Karpas-422 (cell line): Measurements from ENCODE around the gene HOXB6. TPM values are rescaled to one million over a fixed set of nuclear protein-coding genes. Genes with fewer than 3 reads are reported as not detected.

ENCODE experiments used
- DNase-seq: peaks from one replicate; pipeline ENCODE4 v3.0.0-alpha.2; 2015
- H2AFZ ChIP-seq: fragments of 200-600 bp; sonication (generic); 2 replicates; pipeline ENCODE4 v1.6.1; 2014; ENCODE audit warnings: antibody characterized with exemption, low read length, mixed read lengths
- H3K27ac ChIP-seq: fragments of 200-600 bp; sonication (generic); 2 replicates; pipeline ENCODE4 v1.5.1; 2014; ENCODE audit warnings: mild to moderate bottlenecking, low read length, moderate library complexity
- H3K27me3 ChIP-seq: fragments of 200-600 bp; sonication (generic); 2 replicates; pipeline ENCODE4 v1.6.1; 2014; ENCODE audit warnings: low read length, mixed read lengths
- H3K36me3 ChIP-seq: fragments of 200-600 bp; sonication (generic); 2 replicates; pipeline ENCODE4 v1.6.1; 2014; ENCODE audit warnings: low read length, mixed read lengths; ENCODE audit not compliant: insufficient read depth
- H3K4me1 ChIP-seq: fragments of 200-600 bp; sonication (generic); 2 replicates; pipeline ENCODE4 v1.6.1; 2014; ENCODE audit warnings: mild to moderate bottlenecking, low read length, mixed read lengths
- H3K4me2 ChIP-seq: fragments of 200-600 bp; sonication (generic); 2 replicates; pipeline ENCODE4 v1.6.1; 2014; ENCODE audit warnings: low read length, low read depth, mild to moderate bottlenecking; ENCODE audit not compliant: poor library complexity, severe bottlenecking
- H3K4me3 ChIP-seq: fragments of 200-600 bp; sonication (generic); 2 replicates; pipeline ENCODE4 v1.5.1; 2014; ENCODE audit warnings: mild to moderate bottlenecking, antibody characterized with exemption, low read length, mixed read lengths
- H3K79me2 ChIP-seq: fragments of 200-600 bp; sonication (generic); 2 replicates; pipeline ENCODE4 v1.6.1; 2014; ENCODE audit warnings: mild to moderate bottlenecking, low read length, mixed read lengths
- H3K9ac ChIP-seq: fragments of 200-600 bp; sonication (generic); 2 replicates; pipeline ENCODE4 v1.6.0; 2014; ENCODE audit warnings: low read length
- H3K9me2 ChIP-seq: fragments of 200-600 bp; sonication (generic), shearing (Covaris generic); replicated peaks from 2 replicates; pipeline ENCODE4 v1.6.0; 2014; ENCODE audit warnings: mild to moderate bottlenecking, low read length, moderate library complexity; ENCODE audit not compliant: insufficient read depth
- H3K9me3 ChIP-seq: fragments of 300-700, 200-600 bp; sonication (generic); 2 replicates; pipeline ENCODE4 v1.6.1; 2014; ENCODE audit warnings: low read length, mixed read lengths
- H4K20me1 ChIP-seq: fragments of 200-600 bp; sonication (generic); 2 replicates; pipeline ENCODE4 v1.6.1; 2014; ENCODE audit warnings: mild to moderate bottlenecking, antibody characterized with exemption, low read length, low read depth; ENCODE audit not compliant: insufficient read depth
- total RNA-seq: library from RNA; depleted of rRNA; stranded (reverse); fragments of >200 nt; shearing (Covaris generic); gene quantifications from 2 replicates; pipeline ENCODE4 v1.2.3, GENCODE V29; 2014; ENCODE audit warnings: low replicate concordance

HOXB6 gene
- total RNA-seq, 1 experiment from 2014 or later: 0.48 TPM

DNA sequence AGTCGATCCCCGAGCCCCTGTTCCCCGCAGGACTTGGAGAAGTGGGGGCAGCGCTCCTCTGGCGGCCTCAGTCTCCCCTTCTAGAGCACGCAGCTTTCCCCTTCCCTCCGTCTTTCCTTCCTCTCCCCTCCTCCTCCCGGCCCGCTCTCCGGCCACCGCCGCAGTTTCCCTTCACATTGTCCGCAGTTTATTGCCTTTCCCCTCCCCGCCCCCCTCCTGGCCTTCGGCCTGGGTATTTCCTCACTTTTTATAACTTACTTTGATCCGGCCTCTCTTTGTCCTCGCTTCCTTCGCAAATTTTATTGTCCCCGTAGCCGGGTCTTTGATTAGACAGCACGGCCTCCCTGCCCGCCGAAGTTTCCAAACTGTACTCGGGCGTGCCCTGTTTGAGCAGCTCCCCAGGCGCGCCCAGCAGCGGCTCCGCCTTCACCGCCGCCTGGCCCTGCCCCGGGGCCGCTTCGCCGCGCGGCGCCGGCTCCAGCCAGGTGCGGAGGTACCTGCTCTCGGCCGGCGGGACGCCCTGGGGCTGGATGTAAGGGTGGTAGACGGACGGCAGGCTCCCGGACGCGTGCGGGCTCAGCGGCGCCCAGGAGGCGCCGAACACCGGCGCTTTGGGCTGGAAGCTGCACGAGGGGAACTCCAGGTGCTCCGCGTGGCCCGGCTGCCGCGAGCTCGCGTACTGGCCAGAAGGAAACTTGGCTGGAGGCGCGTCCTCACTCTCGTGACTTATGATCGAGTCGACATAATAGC is 20.9 kb upstream of the HOXB6 start:
- Histone ChIP-seq H3K79me2 (no peaks in the 10 kb centered on the region), H3K4me1 (peaks cover 11% of the 10 kb centered on the region), H4K20me1 (no peaks in the 10 kb centered on the region), H3K4me3 (peak overlapping the region; percentile 43; the same call in 1 of the 2 replicates), H3K4me2 (peak overlapping the region; percentile 59), H2AFZ (no peak overlapping the region; the same call in 1 of the 2 replicates), H3K9me3 (no peaks in the 10 kb centered on the region), H3K9ac (peak overlapping the region; percentile 47), H3K36me3 (no peaks in the 10 kb centered on the region), H3K27ac (no peak overlapping the region), H3K9me2 (no peaks in the 10 kb centered on the region), H3K27me3 (no peaks in the 10 kb centered on the region)
- DNase-seq: no peak

DNA sequence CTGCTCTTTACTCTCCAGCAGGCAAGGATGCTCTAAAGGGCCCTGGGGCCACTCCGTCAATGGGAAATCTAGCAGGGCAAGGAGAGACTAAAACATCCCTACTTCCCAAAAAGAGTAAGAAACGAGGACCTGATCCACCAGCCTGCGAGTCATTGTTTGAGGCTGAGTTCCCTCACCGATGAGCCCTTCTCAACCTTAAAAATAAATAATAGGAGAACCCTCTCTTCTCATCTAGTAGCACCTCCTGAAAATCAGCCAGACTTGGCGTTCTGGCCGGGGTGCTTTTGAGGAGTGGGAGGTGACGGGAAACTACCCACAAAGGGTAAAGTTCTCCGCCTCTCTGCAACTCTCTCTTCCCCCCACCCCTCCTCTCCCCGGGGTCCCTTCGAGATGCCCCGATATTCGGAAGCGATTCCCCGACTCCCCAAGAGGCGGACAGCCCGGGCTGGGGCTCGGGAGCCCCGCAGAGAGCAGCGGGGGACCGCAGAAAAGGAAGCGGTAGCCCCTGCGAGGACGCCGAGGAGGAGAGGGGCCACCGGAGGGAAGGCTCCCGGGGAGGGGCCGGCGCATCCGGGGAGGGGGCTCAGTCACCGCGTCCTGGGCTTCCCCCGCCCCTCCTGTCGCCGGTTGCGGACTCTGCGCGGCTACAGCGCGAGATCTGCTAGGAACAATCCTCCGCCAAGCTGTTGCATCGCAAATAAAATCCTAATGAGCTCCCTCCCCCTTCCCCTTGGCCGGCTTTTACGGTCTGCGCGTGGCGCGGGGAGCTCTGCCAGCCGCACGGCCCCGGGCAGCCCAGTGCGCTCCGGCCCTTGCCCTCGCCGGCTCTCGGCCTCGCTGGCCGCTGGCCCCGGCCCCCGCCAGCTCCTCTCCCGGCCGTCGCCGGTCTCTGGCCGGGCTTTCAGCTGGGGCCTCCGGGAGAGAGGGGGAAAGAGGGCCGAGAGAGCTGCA is 20.0 kb upstream of the HOXB6 start:
- H3K4me1 ChIP-seq: peaks cover 11% of the 10 kb centered on the region
- no peaks in the 10 kb centered on the region for H4K20me1 ChIP-seq
- no peak overlapping the region for H3K27ac ChIP-seq
- H3K27me3 ChIP-seq: no peaks in the 10 kb centered on the region
- H2AFZ ChIP-seq: no peak overlapping the region
- no peaks in the 10 kb centered on the region for H3K9me3 ChIP-seq
- H3K4me3 ChIP-seq: no peak overlapping the region
- no peak overlapping the region for H3K9ac ChIP-seq
- no peaks in the 10 kb centered on the region for H3K36me3 ChIP-seq
- H3K4me2 ChIP-seq: no peak overlapping the region
- H3K9me2 ChIP-seq: no peaks in the 10 kb centered on the region
- DNase-seq: no peak
- no peaks in the 10 kb centered on the region for H3K79me2 ChIP-seq

DNA sequence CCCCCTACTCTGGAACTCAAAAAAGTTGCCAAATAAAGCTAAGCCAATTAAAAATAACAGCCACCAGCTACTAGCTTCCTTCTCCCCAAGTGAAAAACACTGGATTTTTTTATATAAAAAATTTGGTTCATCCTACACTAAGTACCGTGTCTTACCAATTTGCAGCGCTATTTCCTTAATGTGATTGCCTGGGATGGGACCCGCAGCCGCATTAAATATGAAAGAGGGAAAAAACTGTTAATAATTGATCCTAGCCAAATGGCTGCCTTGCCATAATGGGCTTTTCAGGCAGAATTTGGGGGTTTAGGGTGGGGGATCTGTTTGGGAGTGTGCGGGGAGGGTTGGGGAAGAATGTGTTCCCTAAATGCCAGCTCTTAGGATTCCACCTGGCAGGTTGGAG is 19.3 kb upstream of the HOXB6 start:
- Histone ChIP-seq H3K9me2 (no peaks in the 10 kb centered on the region), H4K20me1 (no peaks in the 10 kb centered on the region), H3K9me3 (no peaks in the 10 kb centered on the region), H3K27me3 (no peaks in the 10 kb centered on the region), H3K36me3 (no peaks in the 10 kb centered on the region), H3K4me2 (no peak overlapping the region), H3K79me2 (no peaks in the 10 kb centered on the region), H3K9ac (no peak overlapping the region), H3K4me3 (no peak overlapping the region), H3K4me1 (peaks cover 11% of the 10 kb centered on the region), H2AFZ (no peak overlapping the region), H3K27ac (no peak overlapping the region)
- DNase-seq: no peak

DNA sequence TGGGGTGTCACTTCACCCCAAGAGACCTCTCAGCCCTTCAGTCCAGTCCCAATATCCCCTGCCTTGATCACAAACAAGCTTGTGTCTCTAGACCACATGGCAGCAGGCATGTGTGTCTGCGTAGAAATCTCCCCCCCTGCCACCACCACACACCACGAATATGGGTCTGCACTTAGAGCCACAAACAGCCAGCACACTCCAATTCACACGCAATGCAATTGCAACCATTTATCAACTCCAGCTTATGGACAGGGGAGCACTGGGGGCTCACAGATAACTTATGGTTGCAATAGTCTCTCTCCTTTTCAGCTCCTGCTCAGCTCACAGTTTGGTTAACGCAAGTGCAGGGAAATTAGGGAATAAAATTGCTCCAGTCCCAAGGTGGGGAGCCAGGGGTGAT is 18.8 kb upstream of the HOXB6 start:
- H3K4me3 ChIP-seq: no peak overlapping the region
- H3K9ac ChIP-seq: no peak overlapping the region
- no peak overlapping the region for H3K4me2 ChIP-seq
- peaks cover 11% of the 10 kb centered on the region for H3K4me1 ChIP-seq
- no peaks in the 10 kb centered on the region for H3K79me2 ChIP-seq
- H3K9me3 ChIP-seq: no peaks in the 10 kb centered on the region
- H3K27ac ChIP-seq: no peak overlapping the region
- DNase-seq: no peak
- no peaks in the 10 kb centered on the region for H3K9me2 ChIP-seq
- H4K20me1 ChIP-seq: no peaks in the 10 kb centered on the region
- no peaks in the 10 kb centered on the region for H3K36me3 ChIP-seq
- H2AFZ ChIP-seq: no peak overlapping the region
- H3K27me3 ChIP-seq: no peaks in the 10 kb centered on the region

DNA sequence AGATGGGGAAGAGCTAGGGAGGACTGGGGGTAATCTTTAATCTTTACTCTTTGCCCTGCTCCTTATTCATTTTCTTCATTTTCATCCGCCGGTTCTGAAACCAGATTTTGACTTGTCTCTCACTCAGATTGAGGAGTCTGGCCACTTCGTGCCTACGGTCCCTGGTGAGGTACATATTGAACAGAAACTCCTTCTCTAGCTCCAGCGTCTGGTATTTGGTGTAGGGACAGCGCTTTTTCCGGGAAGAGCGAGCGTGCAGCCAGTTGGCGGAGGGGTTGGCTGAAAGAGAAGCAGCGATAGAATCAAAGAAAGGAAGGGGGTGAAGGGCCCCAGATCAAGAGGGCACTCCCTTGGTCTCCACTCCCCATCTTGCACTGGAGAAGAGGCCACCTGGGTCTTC is 18.1 kb upstream of the HOXB6 start:
- Histone ChIP-seq H3K4me1 (peaks cover 11% of the 10 kb centered on the region), H3K27ac (no peak overlapping the region), H2AFZ (no peak overlapping the region), H3K4me3 (no peak overlapping the region), H3K36me3 (no peaks in the 10 kb centered on the region), H3K79me2 (no peaks in the 10 kb centered on the region), H3K4me2 (no peak overlapping the region), H3K9ac (no peak overlapping the region), H4K20me1 (no peaks in the 10 kb centered on the region), H3K27me3 (no peaks in the 10 kb centered on the region), H3K9me3 (no peaks in the 10 kb centered on the region), H3K9me2 (no peaks in the 10 kb centered on the region)
- no peak for DNase-seq

DNA sequence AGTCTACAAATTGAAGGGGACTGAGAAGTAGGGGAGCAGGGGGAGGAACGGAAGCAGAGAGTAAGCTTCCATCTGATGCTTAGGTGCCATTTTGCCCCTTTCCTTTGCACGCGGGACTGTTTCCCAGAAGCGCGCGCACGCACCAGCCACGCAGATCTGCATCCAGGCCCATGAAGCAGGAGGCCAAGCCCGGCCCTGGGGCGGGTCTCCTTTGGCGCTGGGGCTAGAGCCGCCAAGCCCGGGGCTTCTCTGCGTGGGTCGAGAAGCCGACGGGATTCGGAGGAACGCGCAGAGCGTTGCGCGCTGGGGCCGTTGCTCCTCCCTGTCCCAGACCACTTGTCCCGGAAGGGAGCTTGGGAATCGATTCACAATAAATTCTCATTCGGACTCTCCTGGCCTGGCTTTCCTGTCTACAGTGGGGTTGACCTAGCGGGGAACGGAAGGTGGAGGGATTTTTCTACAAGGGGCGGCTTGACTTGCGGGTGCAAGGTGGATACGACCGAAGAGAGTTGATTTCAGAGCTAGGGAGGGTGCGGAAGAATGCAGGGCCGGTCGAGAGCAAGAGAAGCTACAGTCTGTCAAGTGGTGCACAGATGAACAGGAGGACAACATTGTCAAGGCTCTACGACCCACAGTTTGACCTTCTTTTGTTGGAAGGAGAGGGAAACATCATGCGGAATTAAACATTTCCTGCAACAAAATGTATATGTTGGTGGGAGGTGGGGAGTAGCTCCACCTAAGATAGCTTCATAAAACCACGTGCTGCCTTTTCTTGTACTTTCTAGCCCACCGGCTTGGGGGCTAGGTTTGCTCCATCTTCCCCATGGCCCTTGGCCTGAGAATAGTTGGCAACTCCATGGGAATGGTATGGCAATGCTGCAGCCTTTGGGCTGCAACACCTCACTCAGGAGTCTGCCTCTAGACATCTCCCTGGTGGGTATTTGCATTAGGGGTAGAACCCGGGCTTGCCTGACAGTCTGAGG is 16.9 kb upstream of the HOXB6 start:
- H4K20me1 ChIP-seq: no peaks in the 10 kb centered on the region
- no peaks in the 10 kb centered on the region for H3K27me3 ChIP-seq
- no peak overlapping the region for H2AFZ ChIP-seq
- no peak overlapping the region for H3K4me2 ChIP-seq
- H3K36me3 ChIP-seq: no peaks in the 10 kb centered on the region
- DNase-seq: no peak
- no peaks in the 10 kb centered on the region for H3K9me2 ChIP-seq
- H3K27ac ChIP-seq: no peak overlapping the region
- no peak overlapping the region for H3K9ac ChIP-seq
- H3K9me3 ChIP-seq: no peaks in the 10 kb centered on the region
- H3K79me2 ChIP-seq: no peaks in the 10 kb centered on the region
- peaks cover 9% of the 10 kb centered on the region for H3K4me1 ChIP-seq
- H3K4me3 ChIP-seq: no peak overlapping the region

DNA sequence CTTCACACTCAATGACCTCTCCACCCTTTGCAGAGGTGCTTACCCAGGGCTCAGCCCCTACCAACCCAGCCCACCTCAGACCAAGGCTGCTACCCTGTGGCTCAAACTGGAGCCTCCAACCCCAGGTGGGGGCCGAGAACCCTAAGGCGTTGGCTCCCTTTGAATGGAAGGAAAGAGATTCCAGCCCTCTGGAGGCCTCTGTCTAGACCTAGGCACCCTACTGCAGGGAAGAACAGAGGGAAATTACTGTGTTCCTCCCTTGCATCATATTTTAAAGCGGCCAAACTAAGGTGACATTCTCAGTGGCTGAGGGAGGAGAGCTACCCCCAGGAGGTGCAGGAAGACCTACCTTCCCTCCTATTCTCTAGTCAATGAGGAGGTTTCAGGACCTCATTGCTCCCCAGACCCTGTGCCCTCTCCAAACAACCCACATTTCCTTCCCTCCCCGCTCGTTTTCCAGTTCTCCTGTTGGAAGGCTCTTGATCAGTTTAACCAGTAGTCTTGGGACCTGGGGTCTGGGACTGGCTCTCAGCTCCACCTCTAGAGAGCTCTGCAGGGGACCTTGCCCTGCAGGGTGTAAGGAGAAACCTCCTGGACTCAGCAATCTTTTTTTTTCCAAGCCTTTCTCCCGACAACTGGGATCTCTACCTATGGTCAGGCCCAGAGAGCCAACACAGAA is 15.8 kb upstream of the HOXB6 start:
- Histone ChIP-seq H2AFZ (no peak overlapping the region), H3K9me3 (no peaks in the 10 kb centered on the region), H3K79me2 (no peaks in the 10 kb centered on the region), H3K4me2 (no peak overlapping the region), H3K36me3 (no peaks in the 10 kb centered on the region), H3K27me3 (no peaks in the 10 kb centered on the region), H3K9me2 (no peaks in the 10 kb centered on the region), H3K27ac (no peak overlapping the region), H3K4me3 (no peak overlapping the region), H3K4me1 (peaks cover under 1% of the 10 kb centered on the region; the same call in 1 of the 2 replicates), H4K20me1 (no peaks in the 10 kb centered on the region), H3K9ac (no peak overlapping the region)
- DNase-seq: no peak
